Lung microvascular endothelial cell (primary cell): ENCODE measurements around the gene GUCA2A. TPM values are rescaled to one million over a fixed set of nuclear protein-coding genes. Genes with fewer than 3 reads are reported as not detected.

Source experiments
- DNase-seq, 2 donors: peaks; one replicate each; pipeline versions ENCODE4 v3.0.0 to v3.0.0-alpha.2; 2010; ENCODE audit warnings: low read depth in 2 of 2
- total RNA-seq: library from RNA; depleted of rRNA; stranded (reverse); fragments of >200 nt; gene quantifications from 2 replicates; pipeline ENCODE4 v1.2.1, GENCODE V29; 2014

Gene GUCA2A
- total RNA-seq, 1 donor from 2014 or later: not detected

DNA sequence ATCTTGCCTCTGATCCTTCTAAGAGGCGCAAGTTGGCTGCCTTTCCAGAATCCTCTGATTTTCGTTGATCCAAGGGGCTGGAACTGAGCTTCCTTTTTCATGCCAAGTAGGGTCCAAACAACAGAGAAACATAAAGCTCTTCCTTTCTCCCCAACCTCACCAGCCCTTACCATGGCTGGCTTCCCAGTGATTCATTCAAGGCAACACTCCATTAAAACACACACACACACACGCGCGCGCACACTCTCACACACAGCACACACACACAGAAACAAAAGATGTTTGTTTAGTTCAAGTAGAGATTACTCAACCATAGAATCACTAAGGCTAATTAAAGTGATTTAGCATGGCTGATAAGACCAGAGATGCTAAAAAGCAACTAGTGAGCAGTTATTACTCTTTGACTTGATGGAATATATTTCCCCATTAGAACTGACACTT is 13.0 kb upstream of the GUCA2A start:
- peak; percentile 72 to 87 for DNase-seq

DNA sequence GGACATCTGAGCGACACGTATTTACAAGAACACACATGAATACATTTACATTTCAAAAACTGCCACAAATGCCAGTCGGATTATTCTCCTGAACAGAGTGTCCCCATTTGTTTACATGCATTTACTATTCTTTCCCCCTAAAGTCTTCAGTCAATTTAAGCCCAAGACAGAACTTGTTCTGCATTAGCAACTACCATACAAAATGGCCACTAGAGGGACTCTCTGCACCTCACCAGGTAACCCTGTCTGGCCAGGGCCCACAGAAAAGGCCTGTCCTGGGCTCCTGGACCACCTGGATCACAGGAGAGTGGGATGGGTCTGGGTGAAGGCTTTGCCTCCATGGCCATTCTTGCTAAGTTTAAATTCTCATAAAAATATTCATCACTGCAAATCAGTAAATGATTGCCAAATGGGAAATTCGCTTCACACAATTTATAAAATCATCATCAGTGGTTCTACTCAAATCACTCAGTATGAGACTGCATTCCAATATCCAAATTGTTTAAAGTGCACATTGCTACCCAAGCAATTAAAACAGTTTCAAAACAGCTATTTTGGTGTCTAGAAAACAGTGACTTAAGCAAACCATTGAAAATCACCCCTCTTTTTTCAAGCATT is 12.5 kb upstream of the GUCA2A start:
- DNase-seq: peak; percentile 71 to 78

DNA sequence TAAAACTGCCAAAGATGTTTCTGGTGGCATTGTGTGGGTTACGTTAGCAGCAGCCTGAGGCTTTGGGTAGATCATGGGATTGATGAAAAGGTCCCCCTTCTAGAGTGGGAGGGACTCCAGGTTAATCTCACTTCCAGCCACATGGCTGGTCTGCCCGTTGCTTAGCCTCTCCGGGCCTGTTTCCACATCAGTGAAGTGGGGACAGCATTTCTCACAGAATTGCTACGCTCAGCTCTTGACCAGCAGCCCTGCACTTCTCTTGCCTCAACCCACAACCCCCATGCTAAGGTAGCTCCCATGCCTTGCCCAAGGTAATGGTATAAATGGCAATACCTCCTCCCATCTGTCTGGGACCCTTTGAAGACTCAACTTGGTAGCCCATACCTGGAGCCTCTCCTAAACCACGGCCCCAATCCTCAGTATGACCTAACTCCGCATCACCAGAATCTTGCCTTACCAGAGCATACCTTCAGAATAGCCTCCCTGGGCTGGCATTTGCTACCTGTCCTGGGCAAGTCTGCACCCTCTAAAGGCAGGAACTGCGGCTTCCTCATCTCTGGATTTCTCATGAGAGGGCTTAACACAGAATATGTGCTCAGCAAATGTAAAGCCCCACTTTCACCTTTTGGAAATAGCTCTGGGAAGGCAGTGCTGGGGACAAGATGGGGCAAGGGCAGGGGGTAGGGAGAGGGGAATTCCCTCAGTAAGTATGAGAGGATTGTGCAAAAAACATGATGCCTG is 10.9 kb upstream of the GUCA2A start:
- DNase-seq: no peak

DNA sequence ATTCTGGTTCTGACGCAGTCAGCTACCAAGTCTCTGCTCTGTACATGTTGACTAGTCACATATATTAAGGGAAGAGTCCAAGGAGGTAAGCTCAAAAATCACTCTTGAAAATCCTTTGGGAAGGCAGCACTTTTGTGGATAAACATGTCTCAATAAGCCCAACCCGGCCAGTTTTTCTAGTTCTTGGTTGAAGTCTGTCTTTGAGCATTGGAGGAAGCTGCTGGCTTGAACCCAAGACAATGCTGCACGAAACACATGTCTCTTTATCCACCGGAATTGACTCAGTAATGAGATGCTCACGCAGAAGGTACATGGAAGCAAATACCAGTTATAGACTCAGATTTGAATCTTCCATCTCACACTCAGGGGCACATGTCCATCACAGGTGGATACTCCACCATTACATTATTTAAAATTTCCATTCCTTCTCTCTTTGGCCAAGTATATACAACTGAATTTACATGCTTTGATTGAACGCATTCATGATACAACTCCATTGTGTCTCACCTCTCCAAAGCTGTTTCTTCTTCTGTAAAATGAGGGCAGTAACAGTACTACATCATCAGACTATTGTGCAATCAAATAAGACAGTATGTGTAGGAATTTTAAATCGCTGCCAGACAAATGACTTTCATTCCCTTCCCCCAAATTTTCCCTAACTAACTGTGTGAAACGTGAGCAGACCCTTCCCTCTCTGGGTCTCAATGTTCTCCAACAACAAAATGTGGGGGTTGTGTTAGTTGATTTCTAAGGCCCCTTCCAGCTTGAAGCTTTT is 9.6 kb upstream of the GUCA2A start:
- DNase-seq: peak in 1 of 2 donors; percentile 41

DNA sequence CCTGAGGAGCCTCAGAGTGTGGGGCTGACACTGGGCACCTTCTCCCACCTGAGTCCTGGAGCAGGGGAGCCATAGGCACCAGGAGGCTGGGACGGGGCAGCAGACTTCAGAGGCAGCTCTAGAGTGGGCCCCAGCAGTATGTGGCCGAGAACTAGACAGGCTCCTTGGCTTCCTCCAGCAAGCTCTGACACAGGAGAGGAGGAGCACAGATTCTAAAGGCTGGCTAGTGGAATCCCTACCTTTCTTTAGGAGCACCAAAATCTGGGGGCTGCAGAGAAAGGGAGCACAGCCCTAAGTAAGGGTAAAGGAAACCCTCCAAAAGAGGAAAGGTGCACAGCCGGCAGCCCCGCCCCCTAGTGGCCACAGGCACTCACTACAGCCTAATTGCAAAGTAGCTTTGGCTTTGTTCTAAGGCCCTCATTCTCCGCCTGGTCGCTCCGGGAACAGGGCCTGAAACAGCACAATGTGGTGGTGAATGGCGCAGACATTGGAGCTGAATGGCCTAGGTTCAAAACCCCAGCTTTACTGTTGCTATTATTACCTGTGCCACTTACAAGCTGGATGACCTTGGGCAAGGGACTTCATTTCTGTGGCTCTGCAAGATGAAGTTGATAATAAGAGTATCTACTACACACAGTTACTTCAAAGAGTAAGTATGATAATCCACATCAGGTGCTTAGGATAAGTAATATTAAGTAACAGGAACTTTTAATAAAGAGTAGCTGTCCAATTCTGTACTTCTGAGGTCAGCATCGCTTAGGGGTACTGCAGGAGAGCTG is 8.8 kb upstream of the GUCA2A start:
- peak; percentile 48 to 69 for DNase-seq

GRCh38 chr1:42172381-42173133 is 8.0 kb upstream of the GUCA2A start:
- peak; percentile 69 to 93 for DNase-seq

DNA sequence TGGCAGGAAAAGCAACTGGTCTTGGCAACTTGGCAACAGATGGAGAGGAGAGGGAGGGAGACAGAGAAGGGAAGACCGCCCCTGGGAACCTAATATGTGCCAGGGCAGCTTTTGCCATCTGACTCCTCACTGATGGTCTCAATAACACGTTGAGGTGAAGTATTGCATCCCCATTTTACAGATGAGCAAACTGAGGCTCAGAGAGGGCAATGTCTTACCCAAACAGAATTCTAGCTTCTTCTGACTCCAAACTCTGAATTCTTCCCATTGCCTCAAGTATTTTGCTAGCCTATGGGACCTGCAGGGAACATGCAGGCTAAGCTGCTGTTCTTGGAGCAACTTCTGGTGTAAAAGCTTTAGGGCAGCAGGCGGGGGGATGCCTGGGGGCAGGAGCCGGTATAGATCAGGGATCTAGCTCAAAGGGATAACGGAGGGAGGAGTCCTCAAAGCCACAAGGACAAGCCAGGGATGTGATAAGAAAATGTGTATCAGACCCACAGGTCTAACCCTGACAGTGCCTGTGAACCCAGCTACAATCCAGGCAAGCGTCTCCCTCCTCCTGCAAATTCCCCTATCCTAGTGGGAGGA is 7.2 kb upstream of the GUCA2A start:
- no peak for DNase-seq

- DNase-seq: no peak
These were observed 6.5 kb upstream of the GUCA2A start for GRCh38 chr1:42170779-42171621.

GRCh38 chr1:42168763-42169162 is 4.2 kb upstream of the GUCA2A start:
- DNase-seq: no peak

GRCh38 chr1:42168391-42168670 is 3.8 kb upstream of the GUCA2A start:
- DNase-seq: no peak

- no peak for DNase-seq
These were observed 3.3 kb upstream of the GUCA2A start for GRCh38 chr1:42167611-42168390.

GRCh38 chr1:42165511-42166210 is 1.1 kb upstream of the GUCA2A start:
- peak; percentile 36 to 43 for DNase-seq

GRCh38 chr1:42163536-42164503 is 725 bp downstream of the GUCA2A start:
- DNase-seq: no peak

- DNase-seq: peak; percentile 16 to 18
These were observed 1.4 kb downstream of the GUCA2A start for GRCh38 chr1:42163114-42163513.

DNA sequence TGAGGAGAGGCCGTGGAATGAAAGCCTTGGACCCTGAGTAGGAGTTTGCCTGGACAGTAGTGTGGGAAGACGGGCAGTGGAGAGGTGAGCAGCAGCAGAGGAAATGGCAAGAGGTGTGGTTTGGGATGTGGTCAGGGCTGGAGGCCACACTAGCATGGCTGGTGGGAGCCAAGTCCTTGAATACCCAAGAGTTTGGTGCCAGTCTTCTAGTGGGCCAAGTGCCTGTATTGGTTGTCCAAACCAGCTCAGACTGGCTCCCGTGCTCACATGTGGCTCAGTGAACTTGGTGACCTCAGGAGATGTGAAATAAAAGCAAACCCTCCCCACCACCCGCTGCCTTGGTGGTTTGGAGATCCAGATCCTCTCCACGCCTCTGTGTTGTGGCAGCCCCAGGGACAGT is 2.4 kb downstream of the GUCA2A start:
- DNase-seq: no peak

GRCh38 chr1:42158189-42158588 is 6.4 kb downstream of the GUCA2A start:
- DNase-seq: no peak

- no peak for DNase-seq
These were observed 6.9 kb downstream of the GUCA2A start for GRCh38 chr1:42157667-42158066.
